Gastrocnemius medialis (tissue), 4 donors: ENCODE measurements around the gene CD248. TPM values are rescaled to one million over a fixed set of nuclear protein-coding genes. Genes with fewer than 3 reads are reported as not detected.

ENCODE experiments used
- ATAC-seq, 2 donors: fragments of 150-250 bp; one replicate each; pipeline ENCODE4 v1.9.1; 2016
- DNase-seq, 2 donors: peaks; one replicate each; pipeline ENCODE4 v3.0.0-alpha.2; 2019
- H3K27ac ChIP-seq, 4 donors: fragments of 200-600 bp; sonication (generic); 1 replicate in 1 of 4; 2 replicates in 3 of 4; pipeline ENCODE4 v1.5.1; 2016 to 2018; ENCODE audit warnings: mild to moderate bottlenecking in 2 of 4, moderate library complexity in 1 of 4
- H3K27me3 ChIP-seq, 3 donors: fragments of 200-600 bp; sonication (generic) in 2 of 3; 1 replicate in 1 of 3; 2 replicates in 2 of 3; pipeline versions ENCODE4 v1.5.1 to v1.6.0; 2016 to 2019; ENCODE audit warnings: mild to moderate bottlenecking in 1 of 3, moderate library complexity in 1 of 3
- H3K36me3 ChIP-seq, 2 donors: fragments of 200-600 bp; sonication (generic) in 1 of 2; one replicate each; pipeline ENCODE4 v1.5.1; 2017 to 2018
- H3K4me1 ChIP-seq, 2 donors: fragments of 200-600 bp; sonication (generic) in 1 of 2; one replicate each; pipeline ENCODE4 v1.5.1; 2016 to 2017; ENCODE audit warnings: mild to moderate bottlenecking in 2 of 2
- H3K4me3 ChIP-seq, 4 donors: fragments of 200-600 bp; sonication (generic) in 3 of 4; 1 replicate in 1 of 4; 2 replicates in 3 of 4; pipeline ENCODE4 v1.5.1; 2016 to 2019; ENCODE audit warnings: mild to moderate bottlenecking in 2 of 4
- H3K9me3 ChIP-seq, 3 donors: fragments of 200-600 bp; sonication (generic) in 2 of 3; 1 replicate in 1 of 3; 2 replicates in 2 of 3; pipeline ENCODE4 v1.5.1; 2016 to 2019
- CTCF ChIP-seq, 5 experiments: fragments of 450-650 bp in 3 of 5; fragments of 200-600 bp in 2 of 5; sonication (generic) in 2 of 5; IDR thresholded peaks in 4 of 5; conservative IDR thresholded peaks in 1 of 5; 1 replicate in 4 of 5; 2 replicates in 1 of 5; pipeline ENCODE4 v1.5.1; 2016 to 2019; ENCODE audit warnings: antibody characterized with exemption in 5 of 5, mild to moderate bottlenecking in 3 of 5, moderate library complexity in 3 of 5
- POLR2A ChIP-seq, 2 donors: fragments of 450-650 bp; IDR thresholded peaks; one replicate each; pipeline ENCODE4 v1.6.1; 2017; ENCODE audit warnings: antibody characterized with exemption in 2 of 2, mild to moderate bottlenecking in 2 of 2, moderate library complexity in 2 of 2
- in situ Hi-C, 4 donors: fragments of 200-750 bp; cut with MboI; loops; one replicate each; pipeline versions ENCODE4 v1.15.0 to v1.8.0; 2017; ENCODE audit warnings: low sequenced_read_pairs in 4 of 4
- intact Hi-C: fragments of 100-400 bp; cut with DNase I; formaldehyde crosslinking; loops from one replicate; pipeline ENCODE4 v1.15.1; 2023; ENCODE audit warnings: low total_unique reads
- total RNA-seq, 4 donors: library from RNA; depleted of rRNA; stranded (reverse); fragments of >200 nt; gene quantifications; one replicate each; pipeline versions ENCODE4 v1.1.0 to v1.2.3, GENCODE V29; 2016

Gene CD248
- total RNA-seq, 4 donors from 2014 or later, result 0.46 to 4.6 (median 2.8) TPM

- ATAC-seq, result no peak
- peak overlapping the region; percentile 80 to 91 (median 87) for H3K27ac ChIP-seq
- peaks cover 0 to 1% of the 10 kb centered on the region in 2 donors for H3K36me3 ChIP-seq
- H3K9me3 ChIP-seq, result no peaks in the 10 kb centered on the region
- intact Hi-C loops (loop anchor here (2.0 kb wide), 1 partner anchor 24 kb away; the partner anchor contains the start of gene SLC29A2), in situ Hi-C loops (no loop called here)
- peak in 1 of 2 donors; percentile 36 for DNase-seq
- H3K4me3 ChIP-seq, result peak overlapping the region; percentile 83 to 97 (median 90)
- H3K27me3 ChIP-seq, result no peaks in the 10 kb centered on the region
- peaks cover 35 to 36% of the 10 kb centered on the region in 2 donors for H3K4me1 ChIP-seq
- TF ChIP-seq POLR2A (IDR thresholded peaks at IDR 0.05), result no peak
- TF ChIP-seq CTCF (IDR thresholded peaks at IDR 0.05 in 4 of 5, conservative IDR thresholded peaks at IDR 0.05 in 1 of 5), result no peak
Observed at GRCh38 chr11:66346476-66347424, 29.9 kb upstream of the CD248 start.

GRCh38 chr11:66345316-66345649 lies 28.4 kb upstream of the CD248 start:
- Histone ChIP-seq H3K27ac (peak overlapping the region; percentile 80 to 91 (median 87)), H3K4me1 (peaks cover 35 to 36% of the 10 kb centered on the region in 2 donors), H3K36me3 (peaks cover 0 to 16% of the 10 kb centered on the region in 2 donors), H3K4me3 (peak overlapping the region; percentile 83 to 97 (median 93)), H3K27me3 (no peaks in the 10 kb centered on the region), H3K9me3 (no peaks in the 10 kb centered on the region)
- ATAC-seq, result peak; percentile 3 to 7
- intact Hi-C loops (loop anchor here (1.0 kb wide), 3 partner anchors 41 to 1261 kb away; partner anchors contain the start of genes CDCA5, RCE1 and ZFPL1), in situ Hi-C loops (no loop called here)
- no peak for DNase-seq
- TF ChIP-seq CTCF (IDR thresholded peaks at IDR 0.05 in 4 of 5, conservative IDR thresholded peaks at IDR 0.05 in 1 of 5), result no peak
- no peak for TF ChIP-seq POLR2A (IDR thresholded peaks at IDR 0.05)

GRCh38 chr11:66344550-66345315 lies 27.9 kb upstream of the CD248 start, which contains the start of gene BRMS1:
Gene BRMS1, minus strand, starts transcription at chr11:66345104. Its CDS starts 2,870 bp downstream, at chr11:66342234.
- no peaks in the 10 kb centered on the region for H3K9me3 ChIP-seq
- H3K27ac ChIP-seq, result peak within 1 kb of the TSS; percentile 80 to 91 (median 87)
- H3K36me3 ChIP-seq, result peaks cover 0 to 21% of the 10 kb centered on the region in 2 donors
- peak; percentile 83 to 86 for ATAC-seq
- no peaks in the 10 kb centered on the region for H3K27me3 ChIP-seq
- DNase-seq, result peak; percentile 98
- peak in 4 of 5 experiments; percentile 35 to 57 (median 48) for TF ChIP-seq CTCF (IDR thresholded peaks at IDR 0.05 in 4 of 5, conservative IDR thresholded peaks at IDR 0.05 in 1 of 5)
- peak; percentile 92 to 96 for TF ChIP-seq POLR2A (IDR thresholded peaks at IDR 0.05)
- intact Hi-C loops (loop anchor here (1.0 kb wide), 3 partner anchors 42 to 1260 kb away; partner anchors contain the start of genes CDCA5, RCE1 and ZFPL1), in situ Hi-C loops (no loop called here)
- peaks cover 35 to 36% of the 10 kb centered on the region in 2 donors for H3K4me1 ChIP-seq
- H3K4me3 ChIP-seq, result peak within 1 kb of the TSS; percentile 83 to 97 (median 93)

- DNase-seq (no peak), ATAC-seq (no peak)
- no peaks in the 10 kb centered on the region for H3K9me3 ChIP-seq
- in situ Hi-C loops (no loop called here), intact Hi-C loops (no loop called here)
- H3K36me3 ChIP-seq, result peaks cover 0 to 36% of the 10 kb centered on the region in 2 donors
- no peaks in the 10 kb centered on the region for H3K27me3 ChIP-seq
- H3K27ac ChIP-seq, result no peak overlapping the region
- TF ChIP-seq CTCF (IDR thresholded peaks at IDR 0.05 in 4 of 5, conservative IDR thresholded peaks at IDR 0.05 in 1 of 5) (no peak), POLR2A (IDR thresholded peaks at IDR 0.05) (no peak)
- peaks cover 35% of the 10 kb centered on the region in 2 donors for H3K4me1 ChIP-seq
- H3K4me3 ChIP-seq, result no peak overlapping the region
Observed at GRCh38 chr11:66343176-66343575, 26.3 kb upstream of the CD248 start.
